Endothelial cell of umbilical vein (primary cell): Measurements from ENCODE around the gene RAB20. TPM values are rescaled to one million over a fixed set of nuclear protein-coding genes. Genes with fewer than 3 reads are reported as not detected.

Source experiments
- BruUV-seq: library from RNA; stranded (reverse); fragments of 400-500 nt; replicated peaks from 2 replicates; lab custom pipeline; 2021; lab: Mats Ljungman, UMichigan
- CTCF ChIA-PET: fragments of 300-600, 350-600 bp; sonication (Branson Sonifier 250); formaldehyde crosslinking; loops from one replicate; lab custom pipeline; 2021; ENCODE audit warnings: antibody characterized with exemption, inconsistent platforms; lab: Charles Lee
- POLR2A ChIA-PET: fragments of 300-600, 350-600 bp; sonication (Branson Sonifier 250); formaldehyde crosslinking; loops from one replicate; lab custom pipeline; 2021; ENCODE audit warnings: antibody characterized with exemption, inconsistent platforms; lab: Charles Lee
- DNase-seq: peaks from one replicate; pipeline ENCODE4 v3.0.0-alpha.2; 2011; ENCODE audit warnings: low read depth, low spot score
- FAIRE-seq: peaks from 2 replicates; lab custom pipeline; 2011; peaks lifted over from hg19 to GRCh38; lab: Jason Lieb, UNC
- H2AFZ ChIP-seq: 2 replicates; pipeline ENCODE4 v1.6.0; 2012; ENCODE audit warnings: low read depth, low read length, control low read depth, inconsistent platforms
- H3K27ac ChIP-seq: 2 replicates; pipeline ENCODE4 v1.5.1; 2011; ENCODE audit warnings: low read depth, mild to moderate bottlenecking, control low read depth, low read length, moderate library complexity; ENCODE audit not compliant: insufficient read depth
- H3K27me3 ChIP-seq, 2 experiments: 2 replicates each; pipeline versions ENCODE4 v1.6.0 to v1.6.1; 2011; ENCODE audit warnings: low read length in 2 of 2, mixed read lengths in 1 of 2; ENCODE audit not compliant: control insufficient read depth in 2 of 2, insufficient read depth in 2 of 2
- H3K36me3 ChIP-seq, 2 experiments: 2 replicates in 1 of 2; 3 replicates in 1 of 2; pipeline ENCODE4 v1.5.1; 2011; ENCODE audit warnings: low read length in 2 of 2, mild to moderate bottlenecking in 1 of 2, moderate library complexity in 1 of 2; ENCODE audit not compliant: control insufficient read depth in 2 of 2, insufficient read depth in 2 of 2; ENCODE audit errors: extremely low read depth in 1 of 2
- H3K4me1 ChIP-seq: 3 replicates; pipeline ENCODE4 v1.5.1; 2011; ENCODE audit warnings: mild to moderate bottlenecking, low read length; ENCODE audit not compliant: control insufficient read depth, insufficient read depth; ENCODE audit errors: extremely low read depth
- H3K4me2 ChIP-seq: 2 replicates; pipeline ENCODE4 v1.6.1; 2011; ENCODE audit warnings: low read length, control low read depth, mixed read lengths; ENCODE audit not compliant: insufficient read depth
- H3K4me3 ChIP-seq, 3 experiments: fragments of 200-600 bp in 1 of 3; sonication (generic), shearing (Covaris generic) in 1 of 3; replicated peaks in 1 of 3; 2 replicates each; pipeline ENCODE4 v1.5.1; 2011 to 2016; ENCODE audit warnings: control low read depth in 3 of 3, low read length in 3 of 3, mild to moderate bottlenecking in 2 of 3, inconsistent platforms in 1 of 3, low read depth in 1 of 3, moderate library complexity in 1 of 3; ENCODE audit not compliant: insufficient read depth in 1 of 3
- H3K79me2 ChIP-seq: 2 replicates; pipeline ENCODE4 v1.6.0; 2012; ENCODE audit warnings: low read length, inconsistent platforms; ENCODE audit not compliant: control insufficient read depth, insufficient read depth
- H3K9ac ChIP-seq: replicated peaks from 2 replicates; pipeline ENCODE3; 2011; ENCODE audit warnings: low read length, control low read depth; ENCODE audit not compliant: insufficient read depth; ENCODE audit errors: extremely low read depth
- H3K9me1 ChIP-seq: replicated peaks from 3 replicates; pipeline ENCODE4 v1.6.0; 2011; ENCODE audit warnings: mild to moderate bottlenecking, low read length; ENCODE audit not compliant: control insufficient read depth, insufficient read depth; ENCODE audit errors: extremely low read depth
- H3K9me3 ChIP-seq: replicated peaks from 2 replicates; pipeline ENCODE4 v1.5.1; 2012; ENCODE audit warnings: low read length, inconsistent platforms; ENCODE audit not compliant: control insufficient read depth, insufficient read depth
- H4K20me1 ChIP-seq: replicated peaks from 2 replicates; pipeline ENCODE3; 2011; ENCODE audit warnings: mild to moderate bottlenecking, low read length; ENCODE audit not compliant: control insufficient read depth, insufficient read depth; ENCODE audit errors: extremely low read depth
- CTCF ChIP-seq, 2 donors: IDR thresholded peaks; 1 replicate in 1 of 2; 2 replicates in 1 of 2; pipeline ENCODE4 v1.5.1; 2011; ENCODE audit warnings: low read length in 2 of 2, mild to moderate bottlenecking in 2 of 2, moderate library complexity in 2 of 2, control low read depth in 1 of 2, inconsistent platforms in 1 of 2, low read depth in 1 of 2; ENCODE audit not compliant: insufficient read depth in 1 of 2; ENCODE audit errors: extremely low read depth in 1 of 2
- EZH2 ChIP-seq: IDR thresholded peaks from 2 replicates; pipeline ENCODE4 v1.6.1; 2012; ENCODE audit warnings: borderline replicate concordance, low read depth, mild to moderate bottlenecking, moderate library complexity, low read length, inconsistent platforms; ENCODE audit not compliant: severe bottlenecking
- FOS ChIP-seq: IDR thresholded peaks from 2 replicates; pipeline ENCODE4 v1.6.1; 2011; ENCODE audit warnings: mild to moderate bottlenecking, low read length, moderate library complexity, borderline replicate concordance; ENCODE audit not compliant: insufficient read depth
- GATA2 ChIP-seq: IDR thresholded peaks from 2 replicates; pipeline ENCODE4 v1.7.0; 2011; ENCODE audit warnings: low read depth, mild to moderate bottlenecking, moderate library complexity, mixed read lengths, low read length; ENCODE audit not compliant: insufficient read length, insufficient read depth
- MYC ChIP-seq: IDR thresholded peaks from one replicate; pipeline ENCODE4 v1.6.1; 2011; ENCODE audit warnings: mild to moderate bottlenecking, low read depth, low read length
- POLR2A ChIP-seq: IDR thresholded peaks from 2 replicates; pipeline ENCODE4 v1.6.1; 2012; ENCODE audit warnings: low read depth, mild to moderate bottlenecking, control low read depth, low read length
- dilution Hi-C: fragments of 300-500 bp; cut with MboI; formaldehyde crosslinking; loops from one replicate; pipeline ENCODE4 v1.15.0; 2019; ENCODE audit warnings: low sequenced_read_pairs; ENCODE audit not compliant: extremely low pct_ligation_motif_present
- intact Hi-C: fragments of 100-400 bp; cut with micrococcal nuclease; formaldehyde crosslinking; loops from one replicate; pipeline ENCODE4 v1.10.0; 2022
- polyA plus RNA-seq, 4 experiments: library from polyadenylated mRNA; depleted of rRNA in 3 of 4; stranded (reverse) in 3 of 4; unstranded in 1 of 4; fragments of >200 nt; gene quantifications; 2 replicates each; pipeline versions ENCODE4 v1.2.1 to v1.2.3, GENCODE V29; 2011 to 2012; ENCODE audit warnings: missing spikeins in 1 of 4
- total RNA-seq: library from RNA; stranded (reverse); gene quantifications from 2 replicates; pipeline ENCODE4 v1.2.3, GENCODE V29; 2021

Gene RAB20
- total and polyA plus RNA-seq, 2 donors (not counting 3 experiments of a cell fraction or from before 2014, with no cell fraction given), result 1.3 to 1.7 TPM

DNA sequence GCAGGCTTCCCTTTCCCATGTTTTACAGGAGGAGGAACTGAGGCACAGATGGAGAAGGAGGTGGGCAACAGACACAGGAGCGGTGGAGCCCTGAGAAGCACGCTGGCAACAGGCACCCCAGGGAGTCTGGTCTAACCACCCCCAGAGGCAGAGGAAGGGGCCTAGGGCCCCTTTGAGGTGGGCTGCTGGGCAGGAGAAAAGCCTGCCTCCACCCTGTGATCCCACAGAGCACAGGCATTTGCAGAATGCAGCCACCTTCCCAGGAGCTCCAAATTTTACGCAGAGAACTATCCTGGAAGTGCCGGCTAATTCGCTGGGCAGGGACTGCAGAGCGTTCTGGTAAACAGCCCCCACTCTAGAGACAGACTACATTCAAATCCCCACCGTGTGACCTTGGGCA lies 30.4 kb downstream of the RAB20 start:
- intact Hi-C loops (no loop called here), dilution Hi-C loops (no loop called here)
- Histone ChIP-seq H3K4me2 (no peak overlapping the region), H3K79me2 (no peaks in the 10 kb centered on the region), H3K27ac (no peak overlapping the region), H3K4me3 (no peak overlapping the region), H3K36me3 (no peaks in the 10 kb centered on the region), H4K20me1 (no peaks in the 10 kb centered on the region), H3K27me3 (no peaks in the 10 kb centered on the region), H3K9ac (no peak overlapping the region), H3K4me1 (no peaks in the 10 kb centered on the region), H2AFZ (no peak overlapping the region), H3K9me1 (no peaks in the 10 kb centered on the region), H3K9me3 (no peaks in the 10 kb centered on the region)
- ChIA-PET CTCF (interaction anchor here (1.2 kb wide), 1 partner anchor 13 kb away, joined by 3 read pairs; no protein-coding TSS in a partner anchor), POLR2A (no interaction called here)
- DNase-seq, result no peak
- no peak for TF ChIP-seq CTCF (IDR thresholded peaks at IDR 0.05; ENCODE audit: extremely low read depth in 1 of 2, insufficient read depth in 1 of 2, low read depth in 1 of 2, low read length in 2 of 2)
- TF ChIP-seq POLR2A, result no peak
- FAIRE-seq, result no peak
- BruUV-seq, result no TSS peak

GRCh38 chr13:110529522-110530311 lies 31.8 kb downstream of the RAB20 start:
- H2AFZ ChIP-seq, result no peak overlapping the region
- POLR2A ChIA-PET, result no interaction called here
- H3K9me3 ChIP-seq, result no peaks in the 10 kb centered on the region
- no peak for TF ChIP-seq FOS
- TF ChIP-seq CTCF (IDR thresholded peaks at IDR 0.05; ENCODE audit: extremely low read depth in 1 of 2, insufficient read depth in 1 of 2, low read depth in 1 of 2, low read length in 2 of 2), result no peak
- no peak for TF ChIP-seq EZH2
- no peak for TF ChIP-seq POLR2A
- TF ChIP-seq MYC, result no peak
- TF ChIP-seq GATA2, result no peak
- no peaks in the 10 kb centered on the region for H4K20me1 ChIP-seq
- H3K4me2 ChIP-seq, result no peak overlapping the region
- H3K4me1 ChIP-seq, result no peaks in the 10 kb centered on the region
- H3K27ac ChIP-seq, result no peak overlapping the region
- no peak overlapping the region for H3K4me3 ChIP-seq
- FAIRE-seq (no peak), DNase-seq (no peak)
- dilution Hi-C loops, result no loop called here
- H3K27me3 ChIP-seq, result no peaks in the 10 kb centered on the region
- H3K79me2 ChIP-seq, result no peaks in the 10 kb centered on the region
- H3K9ac ChIP-seq, result no peak overlapping the region
- CTCF ChIA-PET, result no interaction called here
- no TSS peak for BruUV-seq
- no peaks in the 10 kb centered on the region for H3K9me1 ChIP-seq
- no peaks in the 10 kb centered on the region for H3K36me3 ChIP-seq
- intact Hi-C loops, result no loop called here
